ENCODE measurements around the gene NCS1. TPM values are rescaled to one million over a fixed set of nuclear protein-coding genes. Genes with fewer than 3 reads are reported as not detected.

The NCS1 gene
- total RNA-seq, 1 experiment from 2014 or later: 58.6 TPM

DNA sequence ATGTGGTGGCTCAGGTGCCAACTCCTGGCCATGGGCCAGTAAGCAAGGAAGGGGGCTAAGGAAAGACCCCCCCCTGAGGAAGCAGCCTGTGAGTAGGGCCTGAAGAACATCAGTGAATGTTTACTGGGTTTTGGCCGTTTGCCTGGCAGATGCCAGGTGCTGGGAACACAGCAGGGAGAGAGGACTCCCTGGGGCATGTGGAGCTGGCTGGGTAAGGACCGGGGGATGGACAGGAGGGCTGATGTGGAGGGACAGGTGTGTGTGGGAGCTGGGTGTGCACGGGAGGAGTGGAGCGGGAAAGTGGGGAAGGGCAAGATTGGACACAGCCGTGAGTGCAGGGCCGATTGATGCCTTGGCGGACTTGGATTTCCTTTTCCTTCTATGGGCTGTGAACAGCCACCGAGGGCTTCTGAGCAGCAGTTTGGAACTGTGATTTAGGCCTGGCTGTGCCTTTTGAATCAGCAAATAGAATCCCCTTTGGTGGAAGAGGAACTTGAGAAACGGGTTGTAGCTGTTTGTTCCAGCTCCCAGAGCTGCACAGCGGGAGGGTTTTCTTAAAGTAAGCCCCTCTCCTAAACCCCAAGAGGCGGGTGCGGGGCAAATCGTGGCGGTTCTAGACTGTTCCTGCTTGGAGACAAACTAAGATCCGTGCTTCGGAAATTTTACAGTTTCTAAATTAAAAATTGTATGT is 96.5 kb downstream of the NCS1 start:
- Histone ChIP-seq H3K27me3 (replicated peaks; ENCODE audit: insufficient read depth, low read depth, low read length, poor library complexity) (peaks cover 51% of the 10 kb centered on the region), H3K9me3 (ENCODE audit: low read depth, low read length, poor library complexity, severe bottlenecking) (no peaks in the 10 kb centered on the region), H3K4me1 (ENCODE audit: insufficient read depth, low read length, poor library complexity, severe bottlenecking) (no peaks in the 10 kb centered on the region), H3K36me3 (ENCODE audit: insufficient read depth, low read length, poor library complexity, severe bottlenecking) (no peaks in the 10 kb centered on the region), H3K4me3 (ENCODE audit: low read depth, low read length, poor library complexity, severe bottlenecking) (no peak overlapping the region), H3K27ac (ENCODE audit: low read depth, low read length, poor library complexity, severe bottlenecking) (no peak overlapping the region)
- POLR2A ChIA-PET (ENCODE audit: low non-redundant PET): no interaction called here
- no TSS peak for BruUV-seq (replicated peaks)
- intact Hi-C loops (cut with micrococcal nuclease; ENCODE audit: unreplicated experiment): no loop called here
- TF ChIP-seq EZH2 (IDR thresholded peaks at IDR 0.05; ENCODE audit: borderline replicate concordance, low read depth, low read length, poor library complexity, severe bottlenecking): no peak
- TF ChIP-seq, protein P1, sequence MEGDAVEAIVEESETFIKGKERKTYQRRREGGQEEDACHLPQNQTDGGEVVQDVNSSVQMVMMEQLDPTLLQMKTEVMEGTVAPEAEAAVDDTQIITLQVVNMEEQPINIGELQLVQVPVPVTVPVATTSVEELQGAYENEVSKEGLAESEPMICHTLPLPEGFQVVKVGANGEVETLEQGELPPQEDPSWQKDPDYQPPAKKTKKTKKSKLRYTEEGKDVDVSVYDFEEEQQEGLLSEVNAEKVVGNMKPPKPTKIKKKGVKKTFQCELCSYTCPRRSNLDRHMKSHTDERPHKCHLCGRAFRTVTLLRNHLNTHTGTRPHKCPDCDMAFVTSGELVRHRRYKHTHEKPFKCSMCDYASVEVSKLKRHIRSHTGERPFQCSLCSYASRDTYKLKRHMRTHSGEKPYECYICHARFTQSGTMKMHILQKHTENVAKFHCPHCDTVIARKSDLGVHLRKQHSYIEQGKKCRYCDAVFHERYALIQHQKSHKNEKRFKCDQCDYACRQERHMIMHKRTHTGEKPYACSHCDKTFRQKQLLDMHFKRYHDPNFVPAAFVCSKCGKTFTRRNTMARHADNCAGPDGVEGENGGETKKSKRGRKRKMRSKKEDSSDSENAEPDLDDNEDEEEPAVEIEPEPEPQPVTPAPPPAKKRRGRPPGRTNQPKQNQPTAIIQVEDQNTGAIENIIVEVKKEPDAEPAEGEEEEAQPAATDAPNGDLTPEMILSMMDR (conservative IDR thresholded peaks at IDR 0.05; ENCODE audit: low read depth, low read length): no peak
- DNase-seq (ENCODE audit: low spot score): no peak
- CTCF ChIA-PET: no interaction called here

DNA sequence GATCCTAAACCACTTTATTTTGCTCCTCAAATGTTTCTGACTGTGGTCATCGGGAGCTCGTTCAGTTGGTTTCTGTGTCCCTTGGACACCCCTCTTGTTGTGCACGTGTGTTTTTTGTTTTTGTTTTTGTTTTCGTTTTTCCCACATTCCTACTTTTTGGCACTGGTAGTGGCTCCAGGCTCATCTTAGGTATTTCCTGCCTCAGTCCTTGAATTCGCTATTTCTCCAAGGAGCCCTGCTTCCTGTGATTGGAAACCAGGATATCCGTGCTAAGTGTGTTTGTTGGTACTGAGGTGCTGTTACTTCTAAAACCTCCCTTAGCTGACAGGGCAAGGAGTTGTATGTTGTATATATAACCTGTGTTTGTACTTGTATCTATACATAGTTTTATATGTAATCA is 99.3 kb downstream of the NCS1 start:
- H3K36me3 ChIP-seq (ENCODE audit: insufficient read depth, low read length, poor library complexity, severe bottlenecking): no peaks in the 10 kb centered on the region
- ChIA-PET POLR2A (ENCODE audit: low non-redundant PET) (no interaction called here), CTCF (no interaction called here)
- no peaks in the 10 kb centered on the region for H3K9me3 ChIP-seq (ENCODE audit: low read depth, low read length, poor library complexity, severe bottlenecking)
- intact Hi-C loops (cut with micrococcal nuclease; ENCODE audit: unreplicated experiment): no loop called here
- peaks cover 8% of the 10 kb centered on the region for H3K4me1 ChIP-seq (ENCODE audit: insufficient read depth, low read length, poor library complexity, severe bottlenecking)
- TF ChIP-seq, protein P1 (conservative IDR thresholded peaks at IDR 0.05; ENCODE audit: low read depth, low read length): no peak
- no peak for TF ChIP-seq EZH2 (IDR thresholded peaks at IDR 0.05; ENCODE audit: borderline replicate concordance, low read depth, low read length, poor library complexity, severe bottlenecking)
- no peak for DNase-seq (ENCODE audit: low spot score)
- no TSS peak for BruUV-seq (replicated peaks)
- no peak overlapping the region for H3K4me3 ChIP-seq (ENCODE audit: low read depth, low read length, poor library complexity, severe bottlenecking)
- H3K27ac ChIP-seq (ENCODE audit: low read depth, low read length, poor library complexity, severe bottlenecking): no peak overlapping the region
- H3K27me3 ChIP-seq (replicated peaks; ENCODE audit: insufficient read depth, low read depth, low read length, poor library complexity): peaks cover 23% of the 10 kb centered on the region

GRCh38 chr9:130275156-130275555 is 103.0 kb downstream of the NCS1 start:
- CTCF ChIA-PET: no interaction called here

More at GRCh38 chr9:130275156-130275555, 103.0 kb downstream of the NCS1 start:
- BruUV-seq (replicated peaks): no TSS peak
- Histone ChIP-seq H3K4me3 (ENCODE audit: low read depth, low read length, poor library complexity, severe bottlenecking) (no peak overlapping the region), H3K27me3 (replicated peaks; ENCODE audit: insufficient read depth, low read depth, low read length, poor library complexity) (peaks cover 7% of the 10 kb centered on the region), H3K36me3 (ENCODE audit: insufficient read depth, low read length, poor library complexity, severe bottlenecking) (no peaks in the 10 kb centered on the region), H3K9me3 (ENCODE audit: low read depth, low read length, poor library complexity, severe bottlenecking) (no peaks in the 10 kb centered on the region), H3K4me1 (ENCODE audit: insufficient read depth, low read length, poor library complexity, severe bottlenecking) (peaks cover 8% of the 10 kb centered on the region), H3K27ac (ENCODE audit: low read depth, low read length, poor library complexity, severe bottlenecking) (no peak overlapping the region)
- DNase-seq (ENCODE audit: low spot score): no peak
- TF ChIP-seq, protein P1 (conservative IDR thresholded peaks at IDR 0.05; ENCODE audit: low read depth, low read length): no peak
- TF ChIP-seq EZH2 (IDR thresholded peaks at IDR 0.05; ENCODE audit: borderline replicate concordance, low read depth, low read length, poor library complexity, severe bottlenecking): no peak
- intact Hi-C loops (cut with micrococcal nuclease; ENCODE audit: unreplicated experiment): no loop called here
- POLR2A ChIA-PET (ENCODE audit: low non-redundant PET): no interaction called here
